ENCODE measurements around the gene SBNO1.

SBNO1 gene

GRCh38 chr12:123305136-123305535, 59.5 kb downstream of the SBNO1 start:
- no peak overlapping the region for H2AFZ ChIP-seq (ENCODE audit: low read length)
- DNase-seq = no peak
- TF ChIP-seq, protein P1, sequence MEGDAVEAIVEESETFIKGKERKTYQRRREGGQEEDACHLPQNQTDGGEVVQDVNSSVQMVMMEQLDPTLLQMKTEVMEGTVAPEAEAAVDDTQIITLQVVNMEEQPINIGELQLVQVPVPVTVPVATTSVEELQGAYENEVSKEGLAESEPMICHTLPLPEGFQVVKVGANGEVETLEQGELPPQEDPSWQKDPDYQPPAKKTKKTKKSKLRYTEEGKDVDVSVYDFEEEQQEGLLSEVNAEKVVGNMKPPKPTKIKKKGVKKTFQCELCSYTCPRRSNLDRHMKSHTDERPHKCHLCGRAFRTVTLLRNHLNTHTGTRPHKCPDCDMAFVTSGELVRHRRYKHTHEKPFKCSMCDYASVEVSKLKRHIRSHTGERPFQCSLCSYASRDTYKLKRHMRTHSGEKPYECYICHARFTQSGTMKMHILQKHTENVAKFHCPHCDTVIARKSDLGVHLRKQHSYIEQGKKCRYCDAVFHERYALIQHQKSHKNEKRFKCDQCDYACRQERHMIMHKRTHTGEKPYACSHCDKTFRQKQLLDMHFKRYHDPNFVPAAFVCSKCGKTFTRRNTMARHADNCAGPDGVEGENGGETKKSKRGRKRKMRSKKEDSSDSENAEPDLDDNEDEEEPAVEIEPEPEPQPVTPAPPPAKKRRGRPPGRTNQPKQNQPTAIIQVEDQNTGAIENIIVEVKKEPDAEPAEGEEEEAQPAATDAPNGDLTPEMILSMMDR (IDR thresholded peaks at IDR 0.05; ENCODE audit: low read length) = no peak
- TF ChIP-seq EZH2phosphoT487 (IDR thresholded peaks at IDR 0.05; ENCODE audit: low read length) (no peak), EZH2 (optimal IDR thresholded peaks at IDR 0.05; ENCODE audit: low read depth, low read length) (no peak)
- H3K9me3 ChIP-seq (replicated peaks; ENCODE audit: insufficient read depth, low read length) = no peaks in the 10 kb centered on the region
- H3K27me3 ChIP-seq (replicated peaks; ENCODE audit: insufficient read depth, low read length) = no peaks in the 10 kb centered on the region
- no peaks in the 10 kb centered on the region for H3K79me2 ChIP-seq (ENCODE audit: low read length)
- no peak overlapping the region for H3K4me3 ChIP-seq (ENCODE audit: low read length)
- H3K4me1 ChIP-seq (ENCODE audit: low read length) = no peaks in the 10 kb centered on the region
- no peaks in the 10 kb centered on the region for H4K20me1 ChIP-seq (ENCODE audit: insufficient read depth, low read length)
- no peaks in the 10 kb centered on the region for H3K36me3 ChIP-seq (replicated peaks; ENCODE audit: insufficient read depth, low read length)
- no peaks in the 10 kb centered on the region for H3K9me2 ChIP-seq (replicated peaks; ENCODE audit: insufficient read depth, low read length)
- no peaks in the 10 kb centered on the region for H3F3A ChIP-seq (ENCODE audit: insufficient read depth, low read length)
- no peak overlapping the region for H3K9ac ChIP-seq (ENCODE audit: low read length)
- no peak overlapping the region for H3K27ac ChIP-seq (ENCODE audit: low read length)
- H3K4me2 ChIP-seq (ENCODE audit: low read depth, low read length) = no peak overlapping the region

- Histone ChIP-seq H3K4me1 (ENCODE audit: low read length) (no peaks in the 10 kb centered on the region), H3F3A (ENCODE audit: insufficient read depth, low read length) (no peaks in the 10 kb centered on the region), H3K9me2 (replicated peaks; ENCODE audit: insufficient read depth, low read length) (no peaks in the 10 kb centered on the region), H3K4me3 (ENCODE audit: low read length) (no peak overlapping the region), H4K20me1 (ENCODE audit: insufficient read depth, low read length) (no peaks in the 10 kb centered on the region), H3K4me2 (ENCODE audit: low read depth, low read length) (no peak overlapping the region), H2AFZ (ENCODE audit: low read length) (no peak overlapping the region), H3K36me3 (replicated peaks; ENCODE audit: insufficient read depth, low read length) (no peaks in the 10 kb centered on the region), H3K79me2 (ENCODE audit: low read length) (no peaks in the 10 kb centered on the region), H3K9ac (ENCODE audit: low read length) (no peak overlapping the region), H3K27me3 (replicated peaks; ENCODE audit: insufficient read depth, low read length) (no peaks in the 10 kb centered on the region), H3K9me3 (replicated peaks; ENCODE audit: insufficient read depth, low read length) (no peaks in the 10 kb centered on the region), H3K27ac (ENCODE audit: low read length) (no peak overlapping the region)
- no peak for DNase-seq
- TF ChIP-seq EZH2 (optimal IDR thresholded peaks at IDR 0.05; ENCODE audit: low read depth, low read length) = no peak
- TF ChIP-seq, protein P1 (IDR thresholded peaks at IDR 0.05; ENCODE audit: low read length) = no peak
- TF ChIP-seq EZH2phosphoT487 (IDR thresholded peaks at IDR 0.05; ENCODE audit: low read length) = no peak
Observed at GRCh38 chr12:123293178-123293760, 71.4 kb downstream of the SBNO1 start.

- no peaks in the 10 kb centered on the region for H3K9me2 ChIP-seq (replicated peaks; ENCODE audit: insufficient read depth, low read length)
- no peak overlapping the region for H3K4me3 ChIP-seq (ENCODE audit: low read length)
- no peaks in the 10 kb centered on the region for H3K79me2 ChIP-seq (ENCODE audit: low read length)
- no peak overlapping the region for H3K27ac ChIP-seq (ENCODE audit: low read length)
- H3K4me1 ChIP-seq (ENCODE audit: low read length) = no peaks in the 10 kb centered on the region
- H3K27me3 ChIP-seq (replicated peaks; ENCODE audit: insufficient read depth, low read length) = no peaks in the 10 kb centered on the region
- H3K9me3 ChIP-seq (replicated peaks; ENCODE audit: insufficient read depth, low read length) = no peaks in the 10 kb centered on the region
- no peak overlapping the region for H2AFZ ChIP-seq (ENCODE audit: low read length)
- H3F3A ChIP-seq (ENCODE audit: insufficient read depth, low read length) = no peaks in the 10 kb centered on the region
- no peaks in the 10 kb centered on the region for H3K36me3 ChIP-seq (replicated peaks; ENCODE audit: insufficient read depth, low read length)
- H3K4me2 ChIP-seq (ENCODE audit: low read depth, low read length) = no peak overlapping the region
- no peak for DNase-seq
- no peaks in the 10 kb centered on the region for H4K20me1 ChIP-seq (ENCODE audit: insufficient read depth, low read length)
- no peak for TF ChIP-seq EZH2phosphoT487 (IDR thresholded peaks at IDR 0.05; ENCODE audit: low read length)
- H3K9ac ChIP-seq (ENCODE audit: low read length) = no peak overlapping the region
Observed at GRCh38 chr12:123289911-123290310, 74.7 kb downstream of the SBNO1 start.

- H3K4me2 ChIP-seq (ENCODE audit: low read depth, low read length) = no peak overlapping the region
- no peaks in the 10 kb centered on the region for H3K36me3 ChIP-seq (replicated peaks; ENCODE audit: insufficient read depth, low read length)
- no peak overlapping the region for H2AFZ ChIP-seq (ENCODE audit: low read length)
- H3K27ac ChIP-seq (ENCODE audit: low read length) = no peak overlapping the region
- H3K4me3 ChIP-seq (ENCODE audit: low read length) = no peak overlapping the region
- TF ChIP-seq EZH2phosphoT487 (IDR thresholded peaks at IDR 0.05; ENCODE audit: low read length) (no peak), EZH2 (optimal IDR thresholded peaks at IDR 0.05; ENCODE audit: low read depth, low read length) (no peak)
- TF ChIP-seq, protein P1 (IDR thresholded peaks at IDR 0.05; ENCODE audit: low read length) = no peak
- H3F3A ChIP-seq (ENCODE audit: insufficient read depth, low read length) = no peaks in the 10 kb centered on the region
- H4K20me1 ChIP-seq (ENCODE audit: insufficient read depth, low read length) = no peaks in the 10 kb centered on the region
- no peaks in the 10 kb centered on the region for H3K4me1 ChIP-seq (ENCODE audit: low read length)
- H3K9ac ChIP-seq (ENCODE audit: low read length) = no peak overlapping the region
- H3K9me2 ChIP-seq (replicated peaks; ENCODE audit: insufficient read depth, low read length) = no peaks in the 10 kb centered on the region
- no peaks in the 10 kb centered on the region for H3K79me2 ChIP-seq (ENCODE audit: low read length)
- H3K9me3 ChIP-seq (replicated peaks; ENCODE audit: insufficient read depth, low read length) = no peaks in the 10 kb centered on the region
- no peak for DNase-seq
- no peaks in the 10 kb centered on the region for H3K27me3 ChIP-seq (replicated peaks; ENCODE audit: insufficient read depth, low read length)
Observed at GRCh38 chr12:123288751-123289346, 75.8 kb downstream of the SBNO1 start.
